Type B pancreatic cell (in vitro differentiated cells): ENCODE data around the gene LEAP2. TPM values are rescaled to one million over a fixed set of nuclear protein-coding genes. Genes with fewer than 3 reads are reported as not detected.

Experiments used
- DNase-seq: peaks from one replicate; pipeline ENCODE4 v3.0.0; 2021; ENCODE audit warnings: mixed read lengths; ENCODE audit not compliant: unreplicated experiment; ENCODE audit errors: extremely low spot score
- H3K27ac Mint-ChIP-seq: 2 replicates; pipeline ENCODE4 v1.8.0; 2021; ENCODE audit warnings: mild to moderate bottlenecking, mixed read lengths
- H3K27me3 Mint-ChIP-seq: 2 replicates; pipeline ENCODE4 v1.8.0; 2021; ENCODE audit warnings: mixed read lengths
- H3K36me3 Mint-ChIP-seq: 2 replicates; pipeline ENCODE4 v1.8.0; 2021; ENCODE audit warnings: mixed read lengths
- H3K4me1 Mint-ChIP-seq: one replicate; pipeline ENCODE4 v1.8.0; 2021; ENCODE audit warnings: mixed read lengths; ENCODE audit not compliant: unreplicated experiment
- H3K4me3 Mint-ChIP-seq: 2 replicates; pipeline ENCODE4 v1.8.0; 2021; ENCODE audit warnings: mild to moderate bottlenecking, mixed read lengths
- H3K9me3 Mint-ChIP-seq: 2 replicates; pipeline ENCODE4 v1.8.0; 2021; ENCODE audit warnings: mixed read lengths
- total RNA-seq: library from RNA; stranded (reverse); gene quantifications from 2 replicates; pipeline ENCODE4 v1.2.1, GENCODE V29; 2021; ENCODE audit warnings: low replicate concordance
- TF ChIP-seq, protein P1 (sequence below): fragments of 200-600 bp; sonication (generic); conservative IDR thresholded peaks from 2 replicates; pipeline ENCODE4 v1.5.0; 2021; ENCODE audit warnings: antibody characterized with exemption, mild to moderate bottlenecking

LEAP2 gene
- total RNA-seq, 1 donor from 2014 or later, result 2.9 TPM

DNA sequence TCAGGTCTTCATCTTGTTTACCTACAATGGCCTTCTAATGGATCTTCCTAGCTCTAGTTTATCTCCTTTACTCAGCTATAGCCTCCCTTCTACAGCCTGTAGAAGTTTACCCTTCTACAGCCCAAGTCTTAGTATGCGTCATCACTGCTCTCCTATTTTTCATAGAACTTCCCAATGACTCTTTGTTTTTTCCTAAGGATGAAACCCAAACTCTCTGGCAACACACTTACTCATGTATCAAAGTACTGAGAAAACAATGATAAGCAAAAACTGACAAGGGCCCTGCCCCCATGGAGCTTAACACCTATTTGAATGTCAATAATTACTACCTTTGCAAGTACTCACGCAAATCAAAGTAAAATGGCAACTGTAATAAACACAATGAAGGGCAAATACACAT is 33.7 kb downstream of the LEAP2 start:
- DNase-seq, result no peak
- TF ChIP-seq, protein P1, sequence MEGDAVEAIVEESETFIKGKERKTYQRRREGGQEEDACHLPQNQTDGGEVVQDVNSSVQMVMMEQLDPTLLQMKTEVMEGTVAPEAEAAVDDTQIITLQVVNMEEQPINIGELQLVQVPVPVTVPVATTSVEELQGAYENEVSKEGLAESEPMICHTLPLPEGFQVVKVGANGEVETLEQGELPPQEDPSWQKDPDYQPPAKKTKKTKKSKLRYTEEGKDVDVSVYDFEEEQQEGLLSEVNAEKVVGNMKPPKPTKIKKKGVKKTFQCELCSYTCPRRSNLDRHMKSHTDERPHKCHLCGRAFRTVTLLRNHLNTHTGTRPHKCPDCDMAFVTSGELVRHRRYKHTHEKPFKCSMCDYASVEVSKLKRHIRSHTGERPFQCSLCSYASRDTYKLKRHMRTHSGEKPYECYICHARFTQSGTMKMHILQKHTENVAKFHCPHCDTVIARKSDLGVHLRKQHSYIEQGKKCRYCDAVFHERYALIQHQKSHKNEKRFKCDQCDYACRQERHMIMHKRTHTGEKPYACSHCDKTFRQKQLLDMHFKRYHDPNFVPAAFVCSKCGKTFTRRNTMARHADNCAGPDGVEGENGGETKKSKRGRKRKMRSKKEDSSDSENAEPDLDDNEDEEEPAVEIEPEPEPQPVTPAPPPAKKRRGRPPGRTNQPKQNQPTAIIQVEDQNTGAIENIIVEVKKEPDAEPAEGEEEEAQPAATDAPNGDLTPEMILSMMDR, result no peak
- Mint-ChIP-seq H3K9me3 (no peaks in the 10 kb centered on the region), H3K27me3 (no peaks in the 10 kb centered on the region), H3K36me3 (peaks cover 32% of the 10 kb centered on the region), H3K27ac (no peak overlapping the region), H3K4me3 (no peak overlapping the region), H3K4me1 (no peaks in the 10 kb centered on the region)

DNA sequence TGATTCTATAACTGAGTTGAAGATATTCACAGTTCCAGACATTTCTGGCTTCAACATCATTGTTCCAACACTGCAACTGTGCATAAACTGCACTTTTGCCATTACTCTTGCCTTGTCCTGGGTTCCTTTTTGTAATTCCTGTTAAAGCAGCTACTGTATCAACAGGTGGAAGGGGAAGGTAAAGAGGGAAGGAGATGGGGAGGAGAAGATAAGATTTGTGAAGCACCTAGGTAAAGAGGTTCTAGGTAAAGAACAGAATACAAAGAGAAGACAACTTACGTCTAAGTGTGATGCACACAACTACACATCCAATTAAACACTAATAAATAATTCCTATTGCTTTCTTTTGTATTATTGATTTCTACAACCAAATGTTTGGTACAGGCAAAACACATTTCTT is 36.2 kb downstream of the LEAP2 start:
- Mint-ChIP-seq H3K27ac (no peak overlapping the region), H3K9me3 (no peaks in the 10 kb centered on the region), H3K4me1 (no peaks in the 10 kb centered on the region), H3K4me3 (no peak overlapping the region), H3K27me3 (no peaks in the 10 kb centered on the region), H3K36me3 (peaks cover 34% of the 10 kb centered on the region)
- TF ChIP-seq, protein P1, result no peak
- no peak for DNase-seq

DNA sequence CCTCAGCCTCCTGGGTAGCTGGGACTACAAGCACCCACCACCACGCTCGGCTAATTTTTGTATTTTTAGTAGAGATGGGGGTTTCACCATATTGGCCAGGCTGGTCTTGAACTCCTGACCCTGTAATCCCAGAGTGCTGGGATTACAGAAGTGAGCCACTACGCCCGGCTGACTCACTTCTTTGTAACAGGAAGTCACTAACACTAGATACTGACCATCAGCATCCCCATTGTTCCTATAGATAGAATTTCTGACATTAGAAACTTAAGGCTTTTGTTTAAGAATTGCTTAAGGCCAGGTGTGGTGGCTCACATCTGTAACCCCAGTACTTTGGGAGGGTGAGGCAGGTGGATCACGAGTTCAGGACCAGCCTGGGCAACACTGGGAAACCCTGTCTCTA is 42.2 kb downstream of the LEAP2 start:
- Mint-ChIP-seq H3K4me1 (no peaks in the 10 kb centered on the region), H3K27ac (no peak overlapping the region), H3K27me3 (no peaks in the 10 kb centered on the region), H3K9me3 (no peaks in the 10 kb centered on the region), H3K4me3 (no peak overlapping the region), H3K36me3 (peaks cover 25% of the 10 kb centered on the region)
- no peak for DNase-seq
- TF ChIP-seq, protein P1, result no peak

DNA sequence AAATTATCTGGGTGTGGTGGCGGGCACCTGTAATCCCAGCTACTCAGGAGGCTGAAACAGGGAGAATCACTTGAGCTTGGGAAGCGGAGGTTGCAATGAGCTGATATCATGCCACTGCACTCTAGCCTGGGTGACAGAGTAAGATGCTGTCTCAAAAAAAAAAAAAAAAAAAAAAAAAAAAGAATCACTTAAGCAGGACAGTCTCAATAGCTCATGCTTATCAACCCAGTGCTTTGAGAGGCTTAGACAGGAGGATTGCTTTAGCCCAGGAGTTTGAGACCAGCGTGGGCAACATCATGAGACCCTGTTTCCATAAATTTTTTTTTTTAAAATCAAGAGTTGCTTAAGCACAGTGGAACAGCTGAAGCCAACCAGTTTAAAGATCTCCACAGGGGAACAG is 42.6 kb downstream of the LEAP2 start:
- Mint-ChIP-seq H3K27ac (no peak overlapping the region), H3K4me3 (no peak overlapping the region), H3K9me3 (no peaks in the 10 kb centered on the region), H3K36me3 (peaks cover 28% of the 10 kb centered on the region), H3K27me3 (no peaks in the 10 kb centered on the region), H3K4me1 (no peaks in the 10 kb centered on the region)
- DNase-seq, result no peak
- TF ChIP-seq, protein P1, result no peak

Other genes with a start within 250 kb of the LEAP2 start
- not detected in 2 replicates for gene IL13, start 215.5 kb upstream of the LEAP2 start, total RNA-seq
- gene IL4, start 199.7 kb upstream of the LEAP2 start, total RNA-seq, result not detected in 2 replicates
- 15.6 and 20.0 TPM in 2 replicates for gene KIF3A, start 136.1 kb upstream of the LEAP2 start, total RNA-seq
- 0.76 and 1.4 TPM in 2 replicates for gene CCNI2, start 126.2 kb upstream of the LEAP2 start, total RNA-seq
- 62.7 and 68.1 TPM in 2 replicates for gene SEPTIN8, start 96.4 kb upstream of the LEAP2 start, total RNA-seq
- gene SOWAHA, start 60.4 kb upstream of the LEAP2 start, total RNA-seq, result 2.5 and 4.4 TPM in 2 replicates
- 7.2 and 7.6 TPM in 2 replicates for gene SHROOM1, start 43.0 kb upstream of the LEAP2 start, total RNA-seq
- 1.4 and 1.5 TPM in 2 replicates for gene GDF9, start 7.2 kb upstream of the LEAP2 start, total RNA-seq
- gene UQCRQ, start 7.0 kb upstream of the LEAP2 start, total RNA-seq, result 445 and 544 TPM in 2 replicates
- gene AFF4, start 90.0 kb downstream of the LEAP2 start, total RNA-seq, result 69.9 and 78.1 TPM in 2 replicates
- gene ZCCHC10, start 152.9 kb downstream of the LEAP2 start, total RNA-seq, result 22.1 and 23.1 TPM in 2 replicates
- 134 and 140 TPM in 2 replicates for gene HSPA4, start 178.3 kb downstream of the LEAP2 start, total RNA-seq